ENCODE measurements around the gene KCNMB2.

DNA sequence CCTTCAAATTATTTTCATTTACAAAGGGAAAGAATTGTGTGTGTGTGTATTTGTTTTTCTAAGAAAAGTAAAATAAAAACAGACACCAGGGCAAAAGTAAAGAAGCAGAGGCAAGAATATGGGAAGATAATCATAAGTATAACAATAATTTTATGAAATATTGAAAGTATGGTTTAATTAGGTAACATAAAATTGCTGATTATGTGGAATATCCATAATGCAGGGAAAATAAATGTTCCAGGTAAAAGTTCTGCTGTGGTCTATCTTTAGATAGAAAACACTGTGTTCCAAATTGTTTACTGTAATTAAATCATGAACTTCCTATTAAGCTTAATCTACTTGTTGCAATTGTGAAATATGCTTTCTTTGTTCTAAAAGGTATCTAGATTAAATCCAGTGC is 25.7 kb upstream of the KCNMB2 start:
- TF ChIP-seq, protein P1, sequence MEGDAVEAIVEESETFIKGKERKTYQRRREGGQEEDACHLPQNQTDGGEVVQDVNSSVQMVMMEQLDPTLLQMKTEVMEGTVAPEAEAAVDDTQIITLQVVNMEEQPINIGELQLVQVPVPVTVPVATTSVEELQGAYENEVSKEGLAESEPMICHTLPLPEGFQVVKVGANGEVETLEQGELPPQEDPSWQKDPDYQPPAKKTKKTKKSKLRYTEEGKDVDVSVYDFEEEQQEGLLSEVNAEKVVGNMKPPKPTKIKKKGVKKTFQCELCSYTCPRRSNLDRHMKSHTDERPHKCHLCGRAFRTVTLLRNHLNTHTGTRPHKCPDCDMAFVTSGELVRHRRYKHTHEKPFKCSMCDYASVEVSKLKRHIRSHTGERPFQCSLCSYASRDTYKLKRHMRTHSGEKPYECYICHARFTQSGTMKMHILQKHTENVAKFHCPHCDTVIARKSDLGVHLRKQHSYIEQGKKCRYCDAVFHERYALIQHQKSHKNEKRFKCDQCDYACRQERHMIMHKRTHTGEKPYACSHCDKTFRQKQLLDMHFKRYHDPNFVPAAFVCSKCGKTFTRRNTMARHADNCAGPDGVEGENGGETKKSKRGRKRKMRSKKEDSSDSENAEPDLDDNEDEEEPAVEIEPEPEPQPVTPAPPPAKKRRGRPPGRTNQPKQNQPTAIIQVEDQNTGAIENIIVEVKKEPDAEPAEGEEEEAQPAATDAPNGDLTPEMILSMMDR (IDR thresholded peaks at IDR 0.05 in 4 of 5, conservative IDR thresholded peaks at IDR 0.05 in 1 of 5) = no peak
- no peak for TF ChIP-seq POLR2A (IDR thresholded peaks at IDR 0.05)

All from gastrocnemius medialis (tissue), 4 donors.